Erythroblast (primary cell): ENCODE data around the gene CYSLTR2.

Experiments
- GATA1 ChIP-seq: IDR thresholded peaks from 2 replicates; pipeline ENCODE4 v1.6.1; 2011; ENCODE audit warnings: low read depth, mild to moderate bottlenecking, control low read depth, low read length, moderate library complexity
- POLR2A ChIP-seq: IDR thresholded peaks from 2 replicates; pipeline ENCODE4 v1.6.1; 2011; ENCODE audit warnings: mild to moderate bottlenecking, low read length

DNA sequence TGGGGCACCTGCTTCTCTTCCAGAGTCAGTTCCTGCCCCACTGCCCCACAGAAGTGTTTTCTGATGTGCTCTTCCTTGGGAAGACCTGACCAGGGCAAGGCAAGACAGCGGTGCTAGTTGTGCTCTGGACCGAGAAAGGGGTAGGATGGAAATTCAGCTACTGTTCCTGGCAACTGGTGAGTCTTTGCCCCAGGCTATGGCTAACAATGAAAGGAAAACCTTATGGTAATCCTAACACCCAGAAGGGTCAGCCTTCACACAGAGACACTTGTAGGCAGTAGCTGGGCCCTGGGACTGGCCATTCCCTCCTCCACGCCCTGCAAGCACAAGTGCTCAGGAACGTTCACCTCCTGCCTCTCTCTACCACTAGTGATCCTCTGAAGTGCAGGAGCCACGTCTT is 9.6 kb upstream of the CYSLTR2 start:
- no peak for TF ChIP-seq POLR2A
- TF ChIP-seq GATA1 = no peak
